Ishikawa (cell line): ENCODE data around the gene GNG8.

Experiments used
- CEBPB ChIP-seq: IDR thresholded peaks from 2 replicates; pipeline ENCODE4 v1.6.1; 2012
- CREB1 ChIP-seq: IDR thresholded peaks from 2 replicates; pipeline ENCODE4 v1.6.1; 2012; ENCODE audit warnings: low read depth
- EP300 ChIP-seq: IDR thresholded peaks from 2 replicates; pipeline ENCODE4 v1.6.1; 2012; ENCODE audit warnings: borderline replicate concordance
- NFIC ChIP-seq: IDR thresholded peaks from 2 replicates; pipeline ENCODE4 v1.6.1; 2012
- RAD21 ChIP-seq: IDR thresholded peaks from 2 replicates; pipeline ENCODE4 v1.6.1; 2012; ENCODE audit warnings: low read depth
- REST ChIP-seq: IDR thresholded peaks from 2 replicates; pipeline ENCODE4 v1.6.1; 2012; ENCODE audit warnings: low read depth, mild to moderate bottlenecking
- TAF1 ChIP-seq: IDR thresholded peaks from 2 replicates; pipeline ENCODE4 v1.6.1; 2012; ENCODE audit warnings: low read depth, mild to moderate bottlenecking
- YY1 ChIP-seq: IDR thresholded peaks from 2 replicates; pipeline ENCODE4 v1.6.1; 2012; ENCODE audit warnings: low read depth
- TF ChIP-seq, protein P1 (sequence below): IDR thresholded peaks from 2 replicates; pipeline ENCODE4 v1.6.1; 2012

DNA sequence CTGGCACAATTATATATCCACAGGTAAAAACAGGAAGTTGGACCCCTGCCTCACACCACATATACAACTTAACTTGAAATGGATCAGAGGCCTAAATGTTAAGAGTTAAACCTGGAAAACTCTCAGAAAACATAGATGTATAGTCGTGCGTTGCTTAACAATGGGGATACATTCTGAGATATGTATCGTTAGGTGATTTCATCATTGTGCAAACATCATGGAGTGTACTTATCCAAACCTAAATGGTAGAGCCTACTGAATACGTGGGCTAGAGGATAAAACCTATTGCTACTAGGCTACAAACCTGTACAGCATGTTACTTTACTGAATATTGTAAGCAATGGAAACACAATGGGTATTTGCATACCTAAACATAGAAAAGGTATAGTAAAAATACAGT lies 49.7 kb downstream of the GNG8 start:
- no peak for TF ChIP-seq EP300
- no peak for TF ChIP-seq CEBPB
- no peak for TF ChIP-seq REST
- TF ChIP-seq RAD21, result no peak
- TF ChIP-seq TAF1, result no peak
- TF ChIP-seq CREB1, result no peak
- TF ChIP-seq NFIC, result no peak
- TF ChIP-seq, protein P1, sequence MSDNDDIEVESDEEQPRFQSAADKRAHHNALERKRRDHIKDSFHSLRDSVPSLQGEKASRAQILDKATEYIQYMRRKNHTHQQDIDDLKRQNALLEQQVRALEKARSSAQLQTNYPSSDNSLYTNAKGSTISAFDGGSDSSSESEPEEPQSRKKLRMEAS, result no peak
- TF ChIP-seq YY1, result no peak
